GM12892 (cell line): Measurements from ENCODE around the gene KLHL3.

Experiments used
- POLR2A ChIP-seq: IDR thresholded peaks from 2 replicates; pipeline ENCODE4 v1.6.1; 2011; ENCODE audit warnings: low read depth, low read length, control low read depth
- POLR2AphosphoS5 ChIP-seq: IDR thresholded peaks from 2 replicates; pipeline ENCODE4 v1.6.1; 2011; ENCODE audit warnings: low read depth, low read length, control low read depth
- TAF1 ChIP-seq: IDR thresholded peaks from 2 replicates; pipeline ENCODE4 v1.6.1; 2011; ENCODE audit warnings: low read depth, mild to moderate bottlenecking, control low read depth, low read length, borderline replicate concordance

DNA sequence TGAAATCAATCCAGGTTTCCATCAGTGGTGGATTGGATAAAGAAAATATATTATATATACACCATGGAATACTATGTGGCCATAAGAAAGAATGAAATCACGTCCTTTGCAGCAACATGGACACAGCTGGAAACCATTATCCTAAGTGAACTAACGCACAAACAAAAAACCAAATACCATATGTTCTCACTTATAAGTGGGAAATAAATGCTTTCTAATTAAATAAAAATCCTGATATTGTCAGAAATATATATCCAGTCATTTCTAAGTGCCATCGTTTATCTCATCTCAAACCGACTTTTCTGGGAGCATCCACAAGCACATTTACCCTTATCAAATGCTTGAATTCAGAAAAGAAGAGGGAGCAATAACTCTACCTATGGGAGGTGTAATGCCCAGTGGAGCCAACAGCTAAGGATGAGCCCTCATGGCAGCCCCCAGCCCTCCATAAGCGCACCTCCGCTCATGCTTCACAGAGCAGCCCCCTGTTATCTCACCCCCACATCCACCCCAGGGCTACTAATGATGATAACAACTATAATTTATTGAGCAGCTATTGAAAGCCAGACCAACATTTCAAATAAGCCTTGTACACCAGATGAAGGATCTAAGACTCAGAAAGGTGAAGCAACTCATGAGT lies 135.0 kb downstream of the KLHL3 start:
- TF ChIP-seq POLR2A (no peak), POLR2AphosphoS5 (no peak), TAF1 (no peak)
